Caco-2 (cell line): ENCODE measurements around the gene HABP2. TPM values are rescaled to one million over a fixed set of nuclear protein-coding genes. Genes with fewer than 3 reads are reported as not detected.

Experiments used
- BruUV-seq: library from RNA; stranded (reverse); fragments of 400-500 nt; replicated peaks from 2 replicates; lab custom pipeline; 2021; lab: Mats Ljungman, UMichigan
- CTCF ChIA-PET: fragments of 300-600 bp; sonication (Branson Sonifier 250); formaldehyde crosslinking; loops from one replicate; lab custom pipeline; 2022; ENCODE audit warnings: antibody characterized with exemption; lab: Charles Lee
- POLR2A ChIA-PET: fragments of 300-600 bp; sonication (Branson Sonifier 250); formaldehyde crosslinking; loops from one replicate; lab custom pipeline; 2022; ENCODE audit warnings: antibody characterized with exemption; lab: Charles Lee
- DNase-seq, 2 experiments: peaks; one replicate each; pipeline versions ENCODE4 v3.0.0 to v3.0.0-alpha.2; 2020 to 2022
- H3K27me3 ChIP-seq: replicated peaks from 2 replicates; pipeline ENCODE4 v1.6.0; 2011; ENCODE audit warnings: low read length; ENCODE audit not compliant: control insufficient read depth, insufficient read depth
- H3K36me3 ChIP-seq: 2 replicates; pipeline ENCODE4 v1.5.1; 2011; ENCODE audit warnings: low read length; ENCODE audit not compliant: control insufficient read depth, insufficient read depth
- H3K4me1 ChIP-seq: fragments of 250-450 bp; sonication (Bioruptor Pico); 2 replicates; pipeline ENCODE4 v1.5.1; 2020; ENCODE audit warnings: mild to moderate bottlenecking
- H3K4me3 ChIP-seq: 2 replicates; pipeline ENCODE4 v1.5.1; 2011; ENCODE audit warnings: low read depth, mild to moderate bottlenecking, control low read depth, low read length
- H3K9me3 ChIP-seq: fragments of 250-450 bp; sonication (Bioruptor Pico); 2 replicates; pipeline ENCODE4 v1.5.1; 2020; ENCODE audit warnings: mild to moderate bottlenecking, moderate library complexity
- H3K27ac Mint-ChIP-seq: one replicate; pipeline ENCODE4 v1.8.0; 2022; ENCODE audit warnings: mixed read lengths; ENCODE audit not compliant: unreplicated experiment
- H3K27me3 Mint-ChIP-seq: one replicate; pipeline ENCODE4 v1.8.0; 2022; ENCODE audit warnings: mixed read lengths; ENCODE audit not compliant: insufficient read depth, unreplicated experiment
- H3K36me3 Mint-ChIP-seq: one replicate; pipeline ENCODE4 v1.8.0; 2022; ENCODE audit warnings: mild to moderate bottlenecking, mixed read lengths; ENCODE audit not compliant: insufficient read depth, unreplicated experiment
- H3K4me1 Mint-ChIP-seq: one replicate; pipeline ENCODE4 v1.8.0; 2022; ENCODE audit warnings: low read depth, mixed read lengths; ENCODE audit not compliant: unreplicated experiment
- H3K4me3 Mint-ChIP-seq: one replicate; pipeline ENCODE4 v1.8.0; 2022; ENCODE audit warnings: mild to moderate bottlenecking, moderate library complexity, mixed read lengths; ENCODE audit not compliant: unreplicated experiment
- H3K9me3 Mint-ChIP-seq: one replicate; pipeline ENCODE4 v1.8.0; 2022; ENCODE audit warnings: mixed read lengths; ENCODE audit not compliant: unreplicated experiment
- CTCF ChIP-seq, 2 experiments: fragments of 200-600 bp in 1 of 2; IDR thresholded peaks; 1 replicate in 1 of 2; 2 replicates in 1 of 2; pipeline versions ENCODE4 v1.5.1 to v1.8.0; 2011 to 2022; ENCODE audit warnings: antibody characterized with exemption in 1 of 2, control low read depth in 1 of 2, inconsistent platforms in 1 of 2, low read depth in 1 of 2, low read length in 1 of 2, mild to moderate bottlenecking in 1 of 2, moderate library complexity in 1 of 2; ENCODE audit not compliant: insufficient read depth in 1 of 2, severe bottlenecking in 1 of 2, unreplicated experiment in 1 of 2
- intact Hi-C: fragments of 100-400 bp; cut with micrococcal nuclease; formaldehyde crosslinking; loops from one replicate; pipeline ENCODE4 v1.10.0; 2022; ENCODE audit not compliant: unreplicated experiment
- total RNA-seq: library from RNA; stranded (reverse); gene quantifications from 2 replicates; pipeline ENCODE4 v1.2.3, GENCODE V29; 2022

HABP2 gene
- total RNA-seq, 1 experiment from 2014 or later = 21.0 TPM

- POLR2A ChIA-PET = no interaction called here
- TF ChIP-seq CTCF (IDR thresholded peaks at IDR 0.05; ENCODE audit: insufficient read depth in 1 of 2, low read depth in 1 of 2, low read length in 1 of 2, severe bottlenecking in 1 of 2, unreplicated experiment in 1 of 2) = no peak
- H3K36me3 ChIP-seq = no peaks in the 10 kb centered on the region
- H3K36me3 Mint-ChIP-seq = peaks cover 7% of the 10 kb centered on the region
- H3K4me1 ChIP-seq = peaks cover 27% of the 10 kb centered on the region
- no peaks in the 10 kb centered on the region for H3K9me3 ChIP-seq
- CTCF ChIA-PET = interaction anchor here (0.5 kb wide), 1 partner anchor 369 kb away, joined by 3 read pairs; no protein-coding TSS in a partner anchor
- H3K27ac Mint-ChIP-seq = no peak overlapping the region
- peaks cover 40% of the 10 kb centered on the region for H3K4me1 Mint-ChIP-seq
- H3K27me3 Mint-ChIP-seq = no peaks in the 10 kb centered on the region
- intact Hi-C loops = no loop called here
- H3K27me3 ChIP-seq = no peaks in the 10 kb centered on the region
- no peaks in the 10 kb centered on the region for H3K9me3 Mint-ChIP-seq
- H3K4me3 Mint-ChIP-seq = no peak overlapping the region
- no peak overlapping the region for H3K4me3 ChIP-seq
- BruUV-seq = no TSS peak
- DNase-seq = no peak
Observed at GRCh38 chr10:113565364-113565763, 12.5 kb downstream of the HABP2 start.

- peaks cover 14% of the 10 kb centered on the region for H3K4me1 ChIP-seq
- intact Hi-C loops = no loop called here
- no peaks in the 10 kb centered on the region for H3K27me3 ChIP-seq
- no peak for DNase-seq
- TF ChIP-seq CTCF (IDR thresholded peaks at IDR 0.05; ENCODE audit: insufficient read depth in 1 of 2, low read depth in 1 of 2, low read length in 1 of 2, severe bottlenecking in 1 of 2, unreplicated experiment in 1 of 2) = no peak
- Mint-ChIP-seq H3K4me3 (no peak overlapping the region), H3K27me3 (no peaks in the 10 kb centered on the region), H3K9me3 (no peaks in the 10 kb centered on the region), H3K4me1 (peaks cover 28% of the 10 kb centered on the region), H3K27ac (peak overlapping the region; percentile 31), H3K36me3 (peaks cover 6% of the 10 kb centered on the region)
- no peaks in the 10 kb centered on the region for H3K36me3 ChIP-seq
- no peak overlapping the region for H3K4me3 ChIP-seq
- H3K9me3 ChIP-seq = no peaks in the 10 kb centered on the region
- no TSS peak for BruUV-seq
- ChIA-PET POLR2A (no interaction called here), CTCF (no interaction called here)
Observed at GRCh38 chr10:113566888-113567287, 14.0 kb downstream of the HABP2 start.

- no peaks in the 10 kb centered on the region for H3K27me3 Mint-ChIP-seq
Observed at GRCh38 chr10:113569576-113569975, 16.7 kb downstream of the HABP2 start.

More at GRCh38 chr10:113569576-113569975, 16.7 kb downstream of the HABP2 start:
- intact Hi-C loops = no loop called here
- Mint-ChIP-seq H3K27ac (no peak overlapping the region), H3K4me1 (peaks cover 6% of the 10 kb centered on the region), H3K9me3 (no peaks in the 10 kb centered on the region), H3K4me3 (no peak overlapping the region), H3K36me3 (no peaks in the 10 kb centered on the region)
- H3K27me3 ChIP-seq = no peaks in the 10 kb centered on the region
- POLR2A ChIA-PET = no interaction called here
- DNase-seq = no peak
- BruUV-seq = no TSS peak
- no peak overlapping the region for H3K4me3 ChIP-seq
- H3K4me1 ChIP-seq = no peaks in the 10 kb centered on the region
- no peaks in the 10 kb centered on the region for H3K36me3 ChIP-seq
- CTCF ChIA-PET = no interaction called here
- no peak for TF ChIP-seq CTCF (IDR thresholded peaks at IDR 0.05; ENCODE audit: insufficient read depth in 1 of 2, low read depth in 1 of 2, low read length in 1 of 2, severe bottlenecking in 1 of 2, unreplicated experiment in 1 of 2)
- H3K9me3 ChIP-seq = no peaks in the 10 kb centered on the region
